ENCODE data around the gene HS3ST6.
A peak's percentile ranks its signal among the peaks of the same experiment; 100 is the strongest.
"Not testable (repeated sequence)": the region's sequence is repeated elsewhere in the genome, so short reads cannot be mapped to it uniquely, and the experiment has no call there.

HS3ST6 gene

DNA sequence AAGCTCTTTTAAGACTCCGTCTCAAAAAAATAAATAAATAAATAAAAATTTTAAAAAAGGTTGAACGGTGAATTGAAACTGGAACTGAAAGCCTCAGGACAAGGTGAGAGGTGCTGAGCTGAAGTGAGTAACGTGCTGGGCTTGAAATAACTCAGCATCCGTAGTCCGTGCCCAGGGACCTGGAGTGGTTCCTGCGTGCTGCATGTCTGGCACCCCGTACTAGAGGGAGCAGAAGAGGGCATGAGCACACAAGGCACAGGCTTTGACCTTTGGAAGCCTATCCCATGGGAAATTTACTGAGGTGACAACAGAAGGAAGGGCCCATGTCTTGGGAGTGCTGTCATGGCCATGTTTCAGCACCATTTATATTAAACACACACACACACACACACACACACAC lies 41.7 kb downstream of the HS3ST6 start:
- Histone ChIP-seq H3K36me3 (ENCODE audit: control insufficient read depth, insufficient read depth, low read length) (no peaks in the 10 kb centered on the region), H3K9me3 (ENCODE audit: control insufficient read depth, insufficient read depth, low read length) (no peaks in the 10 kb centered on the region), H3K4me1 (ENCODE audit: control insufficient read depth, insufficient read depth, low read length) (no peaks in the 10 kb centered on the region), H3K27me3 (ENCODE audit: control insufficient read depth, insufficient read depth, low read length) (peaks cover 16% of the 10 kb centered on the region), H3K4me3 (ENCODE audit: low read depth, low read length) (no peak overlapping the region), H3K9ac (ENCODE audit: low read depth, low read length) (no peak overlapping the region)

DNA sequence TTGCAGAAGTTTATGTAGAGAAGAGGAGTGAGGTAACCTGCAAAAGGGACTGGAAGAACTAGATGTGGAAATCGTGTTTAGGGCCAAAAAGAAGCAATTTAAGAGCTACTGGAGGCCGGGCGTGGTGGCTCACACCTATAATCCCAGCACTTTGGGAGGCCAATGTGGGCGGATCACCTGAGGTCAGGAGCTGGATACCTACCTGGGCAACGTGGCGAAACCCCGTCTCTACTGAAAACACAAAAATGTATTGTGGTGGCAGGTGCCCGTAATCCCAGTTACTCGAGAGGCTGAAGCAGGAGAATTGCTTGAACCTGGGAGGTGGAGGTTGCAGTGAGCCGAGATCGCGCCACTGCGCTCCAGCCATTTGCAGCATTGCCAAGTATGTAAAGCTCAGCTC lies 42.1 kb downstream of the HS3ST6 start:
- H3K36me3 ChIP-seq (ENCODE audit: control insufficient read depth, insufficient read depth, low read length); H3K9me3 ChIP-seq (ENCODE audit: control insufficient read depth, insufficient read depth, low read length); H3K4me3 ChIP-seq (ENCODE audit: low read depth, low read length); H3K9ac ChIP-seq (ENCODE audit: low read depth, low read length); H3K4me1 ChIP-seq (ENCODE audit: control insufficient read depth, insufficient read depth, low read length): not testable (repeated sequence)
- peaks cover 16% of the 10 kb centered on the region for H3K27me3 ChIP-seq (ENCODE audit: control insufficient read depth, insufficient read depth, low read length)

- H3K4me1 ChIP-seq (ENCODE audit: control insufficient read depth, insufficient read depth, low read length) = no peaks in the 10 kb centered on the region
- H3K27me3 ChIP-seq (ENCODE audit: control insufficient read depth, insufficient read depth, low read length) = peaks cover 19% of the 10 kb centered on the region
- no peak overlapping the region for H3K4me3 ChIP-seq (ENCODE audit: low read depth, low read length)
- no peaks in the 10 kb centered on the region for H3K36me3 ChIP-seq (ENCODE audit: control insufficient read depth, insufficient read depth, low read length)
- H3K9me3 ChIP-seq (ENCODE audit: control insufficient read depth, insufficient read depth, low read length) = no peaks in the 10 kb centered on the region
- H3K9ac ChIP-seq (ENCODE audit: low read depth, low read length) = no peak overlapping the region
Observed at GRCh38 chr16:1874854-1875253, 43.4 kb downstream of the HS3ST6 start.

DNA sequence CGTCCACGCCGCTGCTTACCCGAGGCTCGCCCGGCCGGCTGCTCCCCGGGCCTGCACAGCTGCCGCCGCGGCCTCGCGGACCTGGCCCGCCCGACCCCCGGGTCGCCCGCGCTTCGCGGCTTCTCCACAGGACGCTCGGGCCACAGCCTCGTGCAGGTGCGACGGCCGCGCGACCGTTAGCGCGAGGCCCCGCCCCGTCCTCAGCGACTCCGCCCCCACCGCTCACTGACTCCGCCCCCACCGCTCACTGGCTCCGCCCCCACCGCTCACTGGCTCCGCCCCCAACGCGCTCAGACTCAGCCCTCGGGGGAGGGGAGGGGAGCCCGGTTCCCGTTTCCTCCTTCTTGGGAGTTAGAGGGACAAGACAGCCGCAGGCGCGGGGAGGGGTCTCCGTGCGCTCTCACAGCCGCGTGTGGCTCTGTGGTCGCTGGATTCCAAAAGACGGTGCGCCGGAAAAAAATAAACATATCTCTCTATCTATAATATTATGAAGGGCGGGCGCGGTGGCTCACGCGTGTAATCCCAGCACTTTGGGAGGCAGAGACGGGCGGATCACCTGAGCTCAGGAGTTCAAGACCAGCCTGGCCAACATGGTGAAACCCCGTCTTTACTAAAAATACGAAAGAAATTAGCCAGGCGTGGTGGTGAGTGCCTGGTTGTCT lies 46.1 kb downstream of the HS3ST6 start, which contains the start of gene MEIOB:
Gene MEIOB, minus strand, starts transcription at position 191 of the 662 bp plus-strand sequence. CDS start 3,989 bp downstream, outside the sequence.
- Histone ChIP-seq H3K9me3 (ENCODE audit: control insufficient read depth, insufficient read depth, low read length) (no peaks in the 10 kb centered on the region), H3K9ac (ENCODE audit: low read depth, low read length) (no peak within 1 kb of the TSS), H3K36me3 (ENCODE audit: control insufficient read depth, insufficient read depth, low read length) (no peaks in the 10 kb centered on the region), H3K4me3 (ENCODE audit: low read depth, low read length) (peak within 1 kb of the TSS; percentile 39), H3K4me1 (ENCODE audit: control insufficient read depth, insufficient read depth, low read length) (no peaks in the 10 kb centered on the region), H3K27me3 (ENCODE audit: control insufficient read depth, insufficient read depth, low read length) (peaks cover 19% of the 10 kb centered on the region)

- Histone ChIP-seq H3K4me3 (ENCODE audit: low read depth, low read length) (no peak overlapping the region), H3K36me3 (ENCODE audit: control insufficient read depth, insufficient read depth, low read length) (no peaks in the 10 kb centered on the region), H3K27me3 (ENCODE audit: control insufficient read depth, insufficient read depth, low read length) (peaks cover 19% of the 10 kb centered on the region), H3K9ac (ENCODE audit: low read depth, low read length) (no peak overlapping the region), H3K4me1 (ENCODE audit: control insufficient read depth, insufficient read depth, low read length) (no peaks in the 10 kb centered on the region), H3K9me3 (ENCODE audit: control insufficient read depth, insufficient read depth, low read length) (no peaks in the 10 kb centered on the region)
Observed at GRCh38 chr16:1870365-1871082, 47.7 kb downstream of the HS3ST6 start.

DNA sequence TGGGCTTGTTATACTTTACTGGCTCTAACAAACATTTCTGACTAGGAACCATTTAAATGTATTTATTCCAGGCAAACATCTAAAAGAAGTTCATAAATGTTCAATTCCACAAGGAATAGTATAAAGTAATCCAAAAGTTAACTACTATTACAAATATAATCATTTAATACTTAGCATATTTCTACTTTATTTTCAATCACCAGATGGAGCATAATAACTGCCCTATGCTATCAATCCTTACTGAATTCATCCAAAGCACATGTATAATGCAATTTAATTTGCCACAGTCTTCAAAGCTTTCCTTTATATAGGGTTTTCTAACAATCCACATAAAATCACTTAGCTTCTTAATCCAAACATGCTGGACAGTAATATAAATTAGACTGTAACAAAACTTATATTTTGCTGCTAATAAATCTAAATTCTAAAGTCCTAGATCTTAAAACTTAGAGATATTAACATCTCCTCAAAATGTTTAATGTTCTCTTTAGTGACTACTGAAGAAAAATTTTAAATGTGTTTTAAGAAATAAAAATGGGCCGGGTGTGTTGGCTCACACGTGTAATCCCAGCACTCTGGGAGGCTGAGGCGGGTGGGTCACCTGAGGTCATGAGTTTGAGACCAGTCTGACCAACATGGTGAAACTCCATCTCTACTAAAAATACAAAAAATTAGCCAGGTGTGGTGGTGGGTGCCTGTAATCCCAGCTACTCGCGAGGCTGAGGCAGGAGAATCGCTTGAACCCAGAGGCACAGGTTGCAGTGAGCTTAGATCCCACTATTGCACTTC lies 52.1 kb downstream of the HS3ST6 start:
- H3K9ac ChIP-seq (ENCODE audit: low read depth, low read length) = no peak overlapping the region
- H3K27me3 ChIP-seq (ENCODE audit: control insufficient read depth, insufficient read depth, low read length) = peaks cover 3% of the 10 kb centered on the region
- H3K4me3 ChIP-seq (ENCODE audit: low read depth, low read length) = no peak overlapping the region
- H3K36me3 ChIP-seq (ENCODE audit: control insufficient read depth, insufficient read depth, low read length) = no peaks in the 10 kb centered on the region
- H3K9me3 ChIP-seq (ENCODE audit: control insufficient read depth, insufficient read depth, low read length) = no peaks in the 10 kb centered on the region
- H3K4me1 ChIP-seq (ENCODE audit: control insufficient read depth, insufficient read depth, low read length) = no peaks in the 10 kb centered on the region

DNA sequence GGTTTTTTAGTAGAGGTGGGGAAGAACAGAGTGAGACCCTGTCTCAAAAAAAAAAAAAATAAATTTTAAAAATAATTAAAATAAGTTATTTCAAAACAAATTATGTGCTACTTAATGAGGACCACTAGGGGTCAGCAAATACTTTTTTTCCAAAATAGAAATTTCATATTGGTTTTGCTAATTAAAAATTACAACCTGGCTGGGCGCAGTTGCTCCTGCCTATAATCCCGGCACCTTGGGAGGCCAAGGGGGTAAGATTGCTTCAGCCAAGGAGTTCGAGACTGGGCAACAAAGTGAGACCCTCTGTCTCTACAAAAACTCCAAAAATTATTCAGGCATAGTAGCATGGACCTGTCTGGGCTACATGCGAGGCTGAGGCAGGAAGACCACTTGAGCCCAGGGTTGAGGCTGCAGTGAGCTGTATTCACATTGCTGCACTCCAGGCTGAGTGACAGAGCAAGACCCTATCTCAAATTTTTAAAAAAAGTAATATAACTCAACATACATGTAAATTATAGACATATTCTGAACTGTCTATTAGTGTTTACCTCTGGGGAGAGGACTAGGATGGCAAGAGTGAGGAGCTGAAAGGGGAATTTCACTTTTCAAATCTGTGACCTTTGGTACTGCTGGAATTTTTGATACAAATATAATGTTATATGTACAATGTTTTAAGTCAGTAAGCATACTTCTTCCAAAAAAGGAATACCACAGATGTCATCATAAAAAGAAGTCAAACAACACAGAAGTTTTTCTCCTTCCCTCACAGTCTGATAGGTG lies 54.3 kb downstream of the HS3ST6 start:
- Histone ChIP-seq H3K36me3 (ENCODE audit: control insufficient read depth, insufficient read depth, low read length) (no peaks in the 10 kb centered on the region), H3K9me3 (ENCODE audit: control insufficient read depth, insufficient read depth, low read length) (no peaks in the 10 kb centered on the region), H3K4me3 (ENCODE audit: low read depth, low read length) (no peak overlapping the region), H3K9ac (ENCODE audit: low read depth, low read length) (no peak overlapping the region), H3K27me3 (ENCODE audit: control insufficient read depth, insufficient read depth, low read length) (peaks cover 16% of the 10 kb centered on the region), H3K4me1 (ENCODE audit: control insufficient read depth, insufficient read depth, low read length) (no peaks in the 10 kb centered on the region)

- Histone ChIP-seq H3K27me3 (ENCODE audit: control insufficient read depth, insufficient read depth, low read length) (peaks cover 29% of the 10 kb centered on the region), H3K4me3 (ENCODE audit: low read depth, low read length) (no peak overlapping the region), H3K9ac (ENCODE audit: low read depth, low read length) (no peak overlapping the region), H3K9me3 (ENCODE audit: control insufficient read depth, insufficient read depth, low read length) (no peaks in the 10 kb centered on the region), H3K36me3 (ENCODE audit: control insufficient read depth, insufficient read depth, low read length) (no peaks in the 10 kb centered on the region), H3K4me1 (ENCODE audit: control insufficient read depth, insufficient read depth, low read length) (no peaks in the 10 kb centered on the region)
Observed at GRCh38 chr16:1862394-1862793, 55.8 kb downstream of the HS3ST6 start.

DNA sequence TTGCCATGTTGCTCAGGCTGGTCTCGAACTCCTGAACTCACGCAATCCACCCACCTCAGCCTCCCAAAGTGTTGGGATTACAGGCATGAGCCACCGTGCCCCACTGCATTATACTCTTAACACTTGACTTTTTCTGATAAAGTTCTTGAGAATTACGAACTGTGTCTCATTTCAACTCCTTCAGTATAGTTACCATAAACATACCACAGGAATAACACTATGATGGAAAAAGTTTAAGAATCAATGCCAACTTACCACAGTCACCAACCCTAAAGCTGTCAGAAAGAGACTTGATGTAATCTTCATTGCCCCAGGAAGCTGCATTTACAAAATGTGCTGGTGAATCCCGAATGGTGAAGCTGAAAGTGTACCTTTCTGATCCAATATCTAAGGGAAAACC lies 56.5 kb downstream of the HS3ST6 start:
- no peaks in the 10 kb centered on the region for H3K9me3 ChIP-seq (ENCODE audit: control insufficient read depth, insufficient read depth, low read length)
- H3K27me3 ChIP-seq (ENCODE audit: control insufficient read depth, insufficient read depth, low read length) = peaks cover 36% of the 10 kb centered on the region
- H3K4me3 ChIP-seq (ENCODE audit: low read depth, low read length) = no peak overlapping the region
- no peaks in the 10 kb centered on the region for H3K36me3 ChIP-seq (ENCODE audit: control insufficient read depth, insufficient read depth, low read length)
- H3K4me1 ChIP-seq (ENCODE audit: control insufficient read depth, insufficient read depth, low read length) = no peaks in the 10 kb centered on the region
- H3K9ac ChIP-seq (ENCODE audit: low read depth, low read length) = no peak overlapping the region
